Effector memory CD4-positive, alpha-beta T cell (primary cell): ENCODE data around the gene MUSK.

ENCODE experiments used
- DNase-seq, 3 donors: peaks; one replicate each; pipeline ENCODE4 v3.0.0-alpha.2; 2020
- H3K27ac ChIP-seq: 2 replicates; pipeline ENCODE4 v1.7.0; 2013; ENCODE audit warnings: mild to moderate bottlenecking, low read length, moderate library complexity; ENCODE audit not compliant: insufficient read depth, poor library complexity, severe bottlenecking
- H3K27me3 ChIP-seq: replicated peaks from 2 replicates; pipeline ENCODE4 v1.7.0; 2013; ENCODE audit warnings: mild to moderate bottlenecking, low read length; ENCODE audit not compliant: insufficient read depth, control insufficient read depth, poor library complexity, severe bottlenecking
- H3K36me3 ChIP-seq: 2 replicates; pipeline ENCODE4 v1.7.0; 2013; ENCODE audit warnings: mild to moderate bottlenecking, low read length, moderate library complexity; ENCODE audit not compliant: control insufficient read depth, insufficient read depth
- H3K4me1 ChIP-seq: 2 replicates; pipeline ENCODE4 v1.7.0; 2013; ENCODE audit warnings: low read length, mild to moderate bottlenecking; ENCODE audit not compliant: control insufficient read depth, insufficient read depth, poor library complexity, severe bottlenecking
- H3K4me3 ChIP-seq: 2 replicates; pipeline ENCODE4 v1.7.0; 2013; ENCODE audit warnings: low read length, low read depth, mild to moderate bottlenecking; ENCODE audit not compliant: insufficient read depth, poor library complexity, severe bottlenecking
- H3K9me3 ChIP-seq: 2 replicates; pipeline ENCODE4 v1.7.0; 2013; ENCODE audit warnings: mild to moderate bottlenecking, low read length, moderate library complexity; ENCODE audit not compliant: control insufficient read depth

Gene MUSK

DNA sequence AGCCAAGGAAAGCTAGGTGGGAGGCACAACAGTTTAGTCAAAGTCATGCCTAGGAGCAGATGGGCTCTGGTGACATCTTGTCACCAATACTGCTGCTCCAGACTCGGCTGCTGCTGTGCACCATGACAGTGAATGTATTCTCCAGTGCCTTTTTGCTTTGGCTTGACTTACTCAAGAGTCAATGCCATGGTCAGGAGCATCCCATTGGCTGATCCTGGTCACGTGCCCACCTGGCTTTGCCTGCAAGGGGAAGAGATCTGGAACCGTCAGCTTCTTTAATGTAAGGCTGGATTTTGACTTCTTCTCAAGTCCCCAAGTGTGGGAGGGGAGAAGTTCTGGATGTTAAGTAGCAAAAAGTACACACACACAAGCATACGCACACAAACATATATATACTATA is 19.9 kb upstream of the MUSK start:
- Histone ChIP-seq H3K27ac (no peak overlapping the region), H3K4me1 (no peaks in the 10 kb centered on the region), H3K27me3 (no peaks in the 10 kb centered on the region)

GRCh38 chr9:110650261-110650660 is 18.3 kb upstream of the MUSK start:
- no peaks in the 10 kb centered on the region for H3K4me1 ChIP-seq
- H3K9me3 ChIP-seq: no peaks in the 10 kb centered on the region
- H3K36me3 ChIP-seq: no peaks in the 10 kb centered on the region
- no peaks in the 10 kb centered on the region for H3K27me3 ChIP-seq
- DNase-seq: no peak
- no peak overlapping the region for H3K4me3 ChIP-seq
- no peak overlapping the region for H3K27ac ChIP-seq

More for the DNA sequence above, 19.9 kb upstream of the MUSK start:
- no peak for DNase-seq
- no peaks in the 10 kb centered on the region for H3K36me3 ChIP-seq
- no peaks in the 10 kb centered on the region for H3K9me3 ChIP-seq
- H3K4me3 ChIP-seq: no peak overlapping the region

- Histone ChIP-seq H3K27me3 (no peaks in the 10 kb centered on the region), H3K4me3 (no peak overlapping the region), H3K36me3 (no peaks in the 10 kb centered on the region), H3K4me1 (no peaks in the 10 kb centered on the region), H3K9me3 (no peaks in the 10 kb centered on the region), H3K27ac (no peak overlapping the region)
- DNase-seq: no peak
These were observed 17.6 kb upstream of the MUSK start for GRCh38 chr9:110650991-110651411.

GRCh38 chr9:110655754-110656641 is 12.6 kb upstream of the MUSK start:
- Histone ChIP-seq H3K4me1 (no peaks in the 10 kb centered on the region), H3K9me3 (no peaks in the 10 kb centered on the region), H3K27ac (no peak overlapping the region), H3K36me3 (no peaks in the 10 kb centered on the region), H3K27me3 (no peaks in the 10 kb centered on the region), H3K4me3 (no peak overlapping the region)
- DNase-seq: no peak

GRCh38 chr9:110659891-110660541 is 8.6 kb upstream of the MUSK start:
- Histone ChIP-seq H3K27me3 (no peaks in the 10 kb centered on the region), H3K36me3 (no peaks in the 10 kb centered on the region), H3K27ac (no peak overlapping the region), H3K4me3 (no peak overlapping the region), H3K9me3 (no peaks in the 10 kb centered on the region), H3K4me1 (no peaks in the 10 kb centered on the region)
- no peak for DNase-seq

- Histone ChIP-seq H3K27me3 (no peaks in the 10 kb centered on the region), H3K36me3 (no peaks in the 10 kb centered on the region), H3K4me3 (no peak overlapping the region), H3K9me3 (no peaks in the 10 kb centered on the region), H3K27ac (no peak overlapping the region), H3K4me1 (no peaks in the 10 kb centered on the region)
- DNase-seq: no peak
These were observed 842 bp downstream of the MUSK start for GRCh38 chr9:110669433-110669832.

- Histone ChIP-seq H3K27me3 (no peaks in the 10 kb centered on the region), H3K27ac (no peak overlapping the region), H3K9me3 (no peaks in the 10 kb centered on the region), H3K36me3 (no peaks in the 10 kb centered on the region), H3K4me3 (no peak overlapping the region), H3K4me1 (no peaks in the 10 kb centered on the region)
- DNase-seq: no peak
These were observed 3.3 kb downstream of the MUSK start for GRCh38 chr9:110671849-110672248.

- H3K27me3 ChIP-seq: no peaks in the 10 kb centered on the region
- no peaks in the 10 kb centered on the region for H3K4me1 ChIP-seq
- H3K27ac ChIP-seq: no peak overlapping the region
- DNase-seq: no peak
- no peaks in the 10 kb centered on the region for H3K36me3 ChIP-seq
- no peaks in the 10 kb centered on the region for H3K9me3 ChIP-seq
- no peak overlapping the region for H3K4me3 ChIP-seq
These were observed 4.4 kb downstream of the MUSK start for GRCh38 chr9:110672873-110673510.

GRCh38 chr9:110687497-110687896 is 18.9 kb downstream of the MUSK start:
- Histone ChIP-seq H3K4me1 (no peaks in the 10 kb centered on the region), H3K27me3 (no peaks in the 10 kb centered on the region), H3K27ac (no peak overlapping the region), H3K9me3 (no peaks in the 10 kb centered on the region), H3K36me3 (no peaks in the 10 kb centered on the region), H3K4me3 (no peak overlapping the region)
- no peak for DNase-seq

DNA sequence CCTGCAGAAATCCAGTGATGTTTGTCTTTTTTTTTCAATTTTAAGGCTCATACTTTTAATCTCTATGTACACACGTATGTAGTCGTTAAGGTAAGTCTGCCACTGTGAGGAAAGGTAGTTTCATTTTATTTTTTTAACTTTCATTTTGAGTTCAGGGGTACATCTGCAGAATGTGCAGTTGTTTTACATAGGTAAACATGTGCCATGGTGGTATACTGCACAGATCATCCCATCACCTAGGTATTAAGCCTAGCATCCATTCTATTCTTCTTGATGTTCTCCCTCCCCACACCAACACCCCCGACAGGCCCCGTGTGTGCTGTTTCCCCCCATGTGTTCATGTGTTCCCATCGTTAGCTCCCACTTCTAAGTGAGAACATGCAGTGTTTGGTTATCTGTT is 19.7 kb downstream of the MUSK start:
- H3K9me3 ChIP-seq: no peaks in the 10 kb centered on the region
- no peak for DNase-seq
- no peaks in the 10 kb centered on the region for H3K27me3 ChIP-seq
- no peak overlapping the region for H3K4me3 ChIP-seq
- no peaks in the 10 kb centered on the region for H3K36me3 ChIP-seq
- H3K4me1 ChIP-seq: no peaks in the 10 kb centered on the region
- H3K27ac ChIP-seq: no peak overlapping the region
